ENCODE data around the gene KLHDC10. TPM values are rescaled to one million over a fixed set of nuclear protein-coding genes. Genes with fewer than 3 reads are reported as not detected.

KLHDC10 gene
- polyA plus RNA-seq, 1 donor from 2014 or later = 59.1 TPM

DNA sequence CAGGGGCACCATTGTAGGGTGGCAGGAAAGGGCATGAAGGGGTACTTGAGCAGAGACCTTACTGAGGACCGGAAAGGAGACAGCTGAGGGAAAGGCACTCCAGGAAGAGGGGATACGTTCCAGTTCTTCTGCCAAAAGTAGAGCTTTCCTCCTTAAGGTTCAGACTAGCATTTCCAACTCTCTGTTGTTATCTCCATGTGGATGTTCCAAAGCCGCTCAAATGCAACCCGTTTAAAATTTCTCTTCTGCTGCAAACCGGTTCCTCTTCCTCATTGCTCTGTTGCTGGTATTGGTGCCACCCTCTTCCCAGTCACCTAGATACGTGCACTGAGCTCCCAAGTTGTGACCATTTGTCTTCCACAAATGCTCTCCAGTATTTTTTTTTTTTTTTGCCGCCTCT is 87.4 kb downstream of the KLHDC10 start:
- H3K27ac ChIP-seq (ENCODE audit: low read length) = no peak overlapping the region

DNA sequence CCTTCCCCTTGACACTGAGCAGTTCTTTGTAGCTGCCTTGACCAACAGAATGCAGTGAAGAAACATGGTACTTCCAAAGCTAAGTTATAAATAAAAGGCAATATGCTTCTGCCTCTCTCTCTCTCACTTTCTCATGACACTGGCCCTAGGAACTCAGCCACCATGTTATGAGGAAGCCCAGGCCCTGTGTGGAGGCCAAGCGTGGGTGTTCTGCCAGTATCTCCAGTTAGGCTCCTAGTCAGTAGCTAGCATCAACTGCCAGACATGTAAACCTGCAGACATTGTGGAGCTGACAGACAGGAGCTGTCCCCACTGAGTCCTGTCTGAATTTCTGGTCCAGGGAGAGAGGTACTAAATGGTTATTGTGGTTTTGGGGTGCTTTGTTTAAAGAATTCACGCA is 89.7 kb downstream of the KLHDC10 start:
- no peaks in the 10 kb centered on the region for H3K9me3 ChIP-seq (ENCODE audit: low read length)
- no peak overlapping the region for H3K9ac ChIP-seq (ENCODE audit: low read length)
- no peaks in the 10 kb centered on the region for H3K9me2 ChIP-seq (ENCODE audit: insufficient read depth, low read length)
- H3K36me3 ChIP-seq (ENCODE audit: insufficient read depth, low read length) = no peaks in the 10 kb centered on the region
- H4K20me1 ChIP-seq (ENCODE audit: insufficient read depth) = no peaks in the 10 kb centered on the region
- no peaks in the 10 kb centered on the region for H3F3A ChIP-seq (ENCODE audit: insufficient read depth, low read length, poor library complexity, severe bottlenecking)
- H3K27ac ChIP-seq (ENCODE audit: low read length) = no peak overlapping the region
- TF ChIP-seq MXI1 (conservative IDR thresholded peaks at IDR 0.05; ENCODE audit: poor library complexity, severe bottlenecking) (no peak), TAF1 (IDR thresholded peaks at IDR 0.05; ENCODE audit: low read depth) (no peak), SMC3 (conservative IDR thresholded peaks at IDR 0.05; ENCODE audit: poor library complexity) (no peak), REST (IDR thresholded peaks at IDR 0.05; ENCODE audit: borderline replicate concordance) (no peak), EP300 (conservative IDR thresholded peaks at IDR 0.05; ENCODE audit: poor library complexity, severe bottlenecking) (no peak), POLR2AphosphoS5 (IDR thresholded peaks at IDR 0.05) (no peak), RAD21 (conservative IDR thresholded peaks at IDR 0.05) (no peak), CTCF (IDR thresholded peaks at IDR 0.05; ENCODE audit: poor library complexity, severe bottlenecking) (no peak)
- no peaks in the 10 kb centered on the region for H3K27me3 ChIP-seq (ENCODE audit: insufficient read depth, low read depth, low read length)
- no peak overlapping the region for H3K4me2 ChIP-seq (ENCODE audit: low read length)
- no peak overlapping the region for H2AFZ ChIP-seq (ENCODE audit: low read depth, low read length)
- no peak overlapping the region for H3K4me3 ChIP-seq (ENCODE audit: low read length)
- no peaks in the 10 kb centered on the region for H3K79me2 ChIP-seq (replicated peaks; ENCODE audit: insufficient read depth, low read length)

More for the DNA sequence above, 87.4 kb downstream of the KLHDC10 start:
- no peaks in the 10 kb centered on the region for H4K20me1 ChIP-seq (ENCODE audit: insufficient read depth)
- no peaks in the 10 kb centered on the region for H3K36me3 ChIP-seq (ENCODE audit: insufficient read depth, low read length)
- H3K9me2 ChIP-seq (ENCODE audit: insufficient read depth, low read length) = no peaks in the 10 kb centered on the region
- no peaks in the 10 kb centered on the region for H3K79me2 ChIP-seq (replicated peaks; ENCODE audit: insufficient read depth, low read length)
- TF ChIP-seq MXI1 (conservative IDR thresholded peaks at IDR 0.05; ENCODE audit: poor library complexity, severe bottlenecking) (no peak), REST (IDR thresholded peaks at IDR 0.05; ENCODE audit: borderline replicate concordance) (no peak), EZH2 (IDR thresholded peaks at IDR 0.05; ENCODE audit: borderline replicate concordance, insufficient read depth, low read length, poor library complexity, severe bottlenecking) (no peak)
- H3K9me3 ChIP-seq (ENCODE audit: low read length) = no peaks in the 10 kb centered on the region
- no peaks in the 10 kb centered on the region for H3K27me3 ChIP-seq (ENCODE audit: insufficient read depth, low read depth, low read length)
- no peak overlapping the region for H3K9ac ChIP-seq (ENCODE audit: low read length)
- H3K4me2 ChIP-seq (ENCODE audit: low read length) = no peak overlapping the region
- H3F3A ChIP-seq (ENCODE audit: insufficient read depth, low read length, poor library complexity, severe bottlenecking) = no peaks in the 10 kb centered on the region
- H2AFZ ChIP-seq (ENCODE audit: low read depth, low read length) = no peak overlapping the region
- H3K4me3 ChIP-seq (ENCODE audit: low read length) = no peak overlapping the region
